Measurements from ENCODE around the gene TKFC.

DNA sequence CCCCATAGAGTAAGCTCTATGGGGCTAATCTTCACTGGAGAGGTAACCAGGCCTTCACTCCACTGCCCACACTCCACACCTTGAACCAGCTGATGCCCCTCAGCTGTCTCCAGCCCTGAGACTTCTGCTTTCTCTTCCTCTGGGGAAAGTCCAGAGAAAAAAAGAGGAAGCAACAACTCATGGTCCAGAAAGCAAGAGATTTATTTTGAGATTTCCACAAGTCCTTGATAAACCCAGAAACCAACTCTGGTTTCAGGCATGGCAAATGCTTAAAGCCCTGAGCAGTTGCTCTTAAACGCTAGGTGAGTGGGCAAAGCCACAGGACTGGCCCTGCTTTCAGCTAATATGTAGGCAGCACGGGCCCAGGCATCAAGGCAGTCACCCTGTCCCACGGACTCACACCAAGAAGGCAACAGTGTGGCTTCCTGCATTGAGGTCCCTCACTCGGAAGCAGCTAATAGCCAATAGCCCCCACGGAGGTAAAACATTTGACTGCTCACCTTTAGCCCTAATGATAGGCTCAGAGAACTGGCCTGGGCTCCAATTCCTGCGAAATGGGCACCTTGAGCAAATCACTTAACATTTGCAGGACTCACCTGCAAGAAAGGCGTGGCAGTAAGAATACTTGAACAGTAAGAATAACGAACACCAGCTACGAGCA lies 24.3 kb downstream of the TKFC start:
- TF ChIP-seq, protein P1, sequence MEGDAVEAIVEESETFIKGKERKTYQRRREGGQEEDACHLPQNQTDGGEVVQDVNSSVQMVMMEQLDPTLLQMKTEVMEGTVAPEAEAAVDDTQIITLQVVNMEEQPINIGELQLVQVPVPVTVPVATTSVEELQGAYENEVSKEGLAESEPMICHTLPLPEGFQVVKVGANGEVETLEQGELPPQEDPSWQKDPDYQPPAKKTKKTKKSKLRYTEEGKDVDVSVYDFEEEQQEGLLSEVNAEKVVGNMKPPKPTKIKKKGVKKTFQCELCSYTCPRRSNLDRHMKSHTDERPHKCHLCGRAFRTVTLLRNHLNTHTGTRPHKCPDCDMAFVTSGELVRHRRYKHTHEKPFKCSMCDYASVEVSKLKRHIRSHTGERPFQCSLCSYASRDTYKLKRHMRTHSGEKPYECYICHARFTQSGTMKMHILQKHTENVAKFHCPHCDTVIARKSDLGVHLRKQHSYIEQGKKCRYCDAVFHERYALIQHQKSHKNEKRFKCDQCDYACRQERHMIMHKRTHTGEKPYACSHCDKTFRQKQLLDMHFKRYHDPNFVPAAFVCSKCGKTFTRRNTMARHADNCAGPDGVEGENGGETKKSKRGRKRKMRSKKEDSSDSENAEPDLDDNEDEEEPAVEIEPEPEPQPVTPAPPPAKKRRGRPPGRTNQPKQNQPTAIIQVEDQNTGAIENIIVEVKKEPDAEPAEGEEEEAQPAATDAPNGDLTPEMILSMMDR (IDR thresholded peaks at IDR 0.05; ENCODE audit: low read depth, low read length, poor library complexity, severe bottlenecking): no peak
- TF ChIP-seq EZH2phosphoT487 (IDR thresholded peaks at IDR 0.05; ENCODE audit: borderline replicate concordance, low read length): no peak
